ENCODE measurements around the gene C16orf89. TPM values are rescaled to one million over a fixed set of nuclear protein-coding genes. Genes with fewer than 3 reads are reported as not detected.
A peak's percentile ranks its signal among the peaks of the same experiment; 100 is the strongest.

C16orf89 gene
- total RNA-seq, 1 donor from 2014 or later = 201 TPM

DNA sequence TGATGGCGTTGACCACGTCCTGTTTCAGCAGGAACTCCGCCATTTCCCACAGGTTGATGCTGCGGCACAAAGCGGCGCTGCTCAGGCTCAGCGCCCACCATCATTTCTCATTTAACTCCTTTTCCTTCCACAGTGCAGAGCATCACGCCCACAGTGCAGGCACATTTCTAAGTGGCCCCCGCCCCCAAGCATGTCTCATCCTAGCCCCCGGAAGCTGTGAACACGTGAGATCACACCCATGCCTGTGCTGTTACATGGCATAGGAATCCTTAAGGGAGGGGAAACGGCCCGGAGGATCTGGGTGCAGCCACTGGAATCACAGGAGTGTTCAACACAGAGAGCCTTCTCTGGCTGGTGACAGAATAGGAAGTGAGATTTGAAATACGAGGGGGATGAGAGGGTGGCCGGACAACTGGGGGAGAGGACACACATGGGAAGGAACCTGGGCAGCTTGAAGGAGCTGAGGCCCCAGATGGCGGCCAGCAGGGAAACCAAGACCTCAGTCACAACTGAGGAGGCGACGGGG, 36.7 kb downstream of the C16orf89 start:
- no peak overlapping the region for H3K27ac ChIP-seq
- H3K4me3 ChIP-seq = no peak overlapping the region
- no peaks in the 10 kb centered on the region for H3K27me3 ChIP-seq
- H3K36me3 ChIP-seq = no peaks in the 10 kb centered on the region
- peaks cover 10% of the 10 kb centered on the region for H3K4me1 ChIP-seq
- TF ChIP-seq, protein P1, sequence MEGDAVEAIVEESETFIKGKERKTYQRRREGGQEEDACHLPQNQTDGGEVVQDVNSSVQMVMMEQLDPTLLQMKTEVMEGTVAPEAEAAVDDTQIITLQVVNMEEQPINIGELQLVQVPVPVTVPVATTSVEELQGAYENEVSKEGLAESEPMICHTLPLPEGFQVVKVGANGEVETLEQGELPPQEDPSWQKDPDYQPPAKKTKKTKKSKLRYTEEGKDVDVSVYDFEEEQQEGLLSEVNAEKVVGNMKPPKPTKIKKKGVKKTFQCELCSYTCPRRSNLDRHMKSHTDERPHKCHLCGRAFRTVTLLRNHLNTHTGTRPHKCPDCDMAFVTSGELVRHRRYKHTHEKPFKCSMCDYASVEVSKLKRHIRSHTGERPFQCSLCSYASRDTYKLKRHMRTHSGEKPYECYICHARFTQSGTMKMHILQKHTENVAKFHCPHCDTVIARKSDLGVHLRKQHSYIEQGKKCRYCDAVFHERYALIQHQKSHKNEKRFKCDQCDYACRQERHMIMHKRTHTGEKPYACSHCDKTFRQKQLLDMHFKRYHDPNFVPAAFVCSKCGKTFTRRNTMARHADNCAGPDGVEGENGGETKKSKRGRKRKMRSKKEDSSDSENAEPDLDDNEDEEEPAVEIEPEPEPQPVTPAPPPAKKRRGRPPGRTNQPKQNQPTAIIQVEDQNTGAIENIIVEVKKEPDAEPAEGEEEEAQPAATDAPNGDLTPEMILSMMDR (IDR thresholded peaks at IDR 0.05) = no peak
- DNase-seq (no peak), ATAC-seq (no peak)
- no peaks in the 10 kb centered on the region for H3K9me3 ChIP-seq
- intact Hi-C loops (cut with DNase I) = no loop called here

DNA sequence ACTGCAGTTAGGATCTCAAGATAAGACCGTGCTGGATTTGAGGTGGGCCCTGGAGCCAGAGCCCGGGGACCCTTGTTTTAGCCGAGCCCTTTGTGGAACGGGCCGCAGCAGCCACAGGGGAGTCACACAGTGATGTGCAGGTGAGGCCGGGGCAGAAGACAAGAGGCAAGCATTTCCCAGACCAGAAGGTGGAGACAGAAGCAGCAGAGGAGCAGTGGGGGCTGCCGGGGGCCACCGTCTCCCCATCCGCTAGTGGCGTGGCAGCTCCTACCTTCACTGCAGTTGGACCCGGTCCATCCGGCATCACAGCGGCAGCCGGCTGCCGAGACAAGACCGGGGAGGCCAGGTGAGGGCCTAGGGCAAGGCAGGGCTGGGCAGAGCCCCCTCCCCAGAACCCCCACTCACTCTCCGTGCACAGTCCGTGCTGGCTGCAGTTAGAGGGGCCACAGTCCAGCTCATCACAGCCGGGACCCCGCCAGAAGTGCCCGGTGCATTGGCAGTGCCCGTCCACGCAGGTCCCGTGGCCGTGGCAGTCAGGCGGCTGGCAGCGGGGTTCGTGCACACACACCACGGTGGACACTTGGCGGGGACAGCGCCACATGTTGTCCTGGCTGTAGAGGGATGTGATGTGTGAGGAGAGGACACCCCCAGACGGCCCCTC, 38.1 kb downstream of the C16orf89 start:
- Histone ChIP-seq H3K4me1 (peaks cover 6% of the 10 kb centered on the region), H3K9me3 (no peaks in the 10 kb centered on the region), H3K27me3 (no peaks in the 10 kb centered on the region), H3K27ac (no peak overlapping the region), H3K36me3 (no peaks in the 10 kb centered on the region), H3K4me3 (no peak overlapping the region)
- no peak for ATAC-seq
- TF ChIP-seq, protein P1 (IDR thresholded peaks at IDR 0.05) = no peak
- no peak for DNase-seq
- intact Hi-C loops (cut with DNase I) = no loop called here

DNA sequence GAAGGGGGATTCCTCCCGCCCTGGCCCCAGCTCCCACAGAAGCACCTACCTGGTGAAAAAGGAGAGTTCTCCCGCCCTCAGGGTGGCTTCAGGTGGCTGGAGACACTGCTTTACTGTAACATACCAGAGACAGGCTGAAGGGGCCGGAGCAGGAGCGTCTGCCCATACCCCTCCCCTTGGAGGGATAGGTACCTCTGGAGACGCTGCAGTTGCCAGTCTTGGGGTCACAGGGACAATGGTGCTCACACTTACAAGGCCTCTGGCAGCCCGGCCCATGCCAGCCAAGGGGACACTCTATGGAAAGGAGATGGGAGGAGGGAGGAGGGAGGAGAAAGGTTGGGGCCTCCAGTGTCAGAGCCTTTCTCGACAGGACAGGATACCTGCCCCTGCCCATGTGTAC, 38.7 kb downstream of the C16orf89 start:
- ATAC-seq = no peak
- no peak for DNase-seq
- no peaks in the 10 kb centered on the region for H3K4me1 ChIP-seq
- no peak overlapping the region for H3K27ac ChIP-seq
- H3K27me3 ChIP-seq = no peaks in the 10 kb centered on the region
- TF ChIP-seq, protein P1 (IDR thresholded peaks at IDR 0.05) = no peak
- no peaks in the 10 kb centered on the region for H3K9me3 ChIP-seq
- no peak overlapping the region for H3K4me3 ChIP-seq
- H3K36me3 ChIP-seq = no peaks in the 10 kb centered on the region
- intact Hi-C loops (cut with DNase I) = no loop called here

DNA sequence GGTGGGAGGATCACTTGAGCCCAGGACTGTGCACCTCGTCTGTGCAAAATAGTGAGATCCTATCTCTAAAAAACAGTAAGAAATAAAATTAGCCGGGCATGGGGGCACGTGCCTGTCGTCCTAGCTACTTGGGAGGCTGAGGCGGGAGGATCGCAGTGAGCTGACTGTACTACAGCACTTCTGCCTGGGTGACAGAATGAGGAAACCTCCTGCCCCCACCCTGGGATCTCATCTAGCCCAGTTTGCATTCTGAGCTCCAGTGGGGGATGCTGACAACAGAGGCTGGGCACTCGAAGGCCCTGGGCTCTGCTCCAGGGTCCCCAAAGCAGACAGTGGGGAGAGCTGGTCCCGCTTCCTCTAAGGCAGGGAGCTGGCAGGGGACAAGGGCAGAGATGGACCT, 39.1 kb downstream of the C16orf89 start:
- H3K27me3 ChIP-seq = no peaks in the 10 kb centered on the region
- H3K4me3 ChIP-seq = no peak overlapping the region
- no peaks in the 10 kb centered on the region for H3K36me3 ChIP-seq
- TF ChIP-seq, protein P1 (IDR thresholded peaks at IDR 0.05) = no peak
- no peaks in the 10 kb centered on the region for H3K9me3 ChIP-seq
- ATAC-seq (no peak), DNase-seq (no peak)
- no peak overlapping the region for H3K27ac ChIP-seq
- H3K4me1 ChIP-seq = no peaks in the 10 kb centered on the region
- intact Hi-C loops (cut with DNase I) = no loop called here

DNA sequence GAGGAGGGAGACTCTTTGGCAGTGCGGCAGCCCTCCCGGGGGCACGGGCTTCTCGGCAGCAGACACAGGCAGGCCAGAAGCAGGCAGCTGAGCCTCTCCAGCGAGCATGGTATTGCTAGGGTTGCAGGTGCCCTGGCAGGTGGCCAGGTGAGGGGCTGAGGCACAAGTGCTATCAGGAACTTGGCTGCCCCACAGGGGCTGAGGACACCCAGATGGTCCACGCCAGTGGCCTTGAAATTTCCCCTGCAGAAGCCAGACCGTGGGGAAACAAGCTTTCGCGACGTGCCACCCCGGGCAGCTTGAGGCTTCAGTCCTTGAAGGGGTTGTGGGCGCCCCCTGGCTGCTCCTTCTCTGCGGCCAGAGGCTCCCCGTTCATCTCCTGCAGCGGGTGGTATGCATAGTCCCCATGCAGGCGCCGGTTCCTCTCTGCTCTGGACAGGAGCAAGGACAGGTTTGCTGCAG, 40.6 kb downstream of the C16orf89 start:
- intact Hi-C loops (cut with DNase I) = no loop called here
- no peak for ATAC-seq
- Histone ChIP-seq H3K4me3 (no peak overlapping the region), H3K27ac (no peak overlapping the region), H3K27me3 (no peaks in the 10 kb centered on the region), H3K36me3 (no peaks in the 10 kb centered on the region), H3K4me1 (no peaks in the 10 kb centered on the region), H3K9me3 (no peaks in the 10 kb centered on the region)
- no peak for DNase-seq
- TF ChIP-seq, protein P1 (IDR thresholded peaks at IDR 0.05) = peak; percentile 13

Measured in upper lobe of right lung (tissue), 1 donor.